ENCODE results near the gene DEFB113.

DEFB113 gene

DNA sequence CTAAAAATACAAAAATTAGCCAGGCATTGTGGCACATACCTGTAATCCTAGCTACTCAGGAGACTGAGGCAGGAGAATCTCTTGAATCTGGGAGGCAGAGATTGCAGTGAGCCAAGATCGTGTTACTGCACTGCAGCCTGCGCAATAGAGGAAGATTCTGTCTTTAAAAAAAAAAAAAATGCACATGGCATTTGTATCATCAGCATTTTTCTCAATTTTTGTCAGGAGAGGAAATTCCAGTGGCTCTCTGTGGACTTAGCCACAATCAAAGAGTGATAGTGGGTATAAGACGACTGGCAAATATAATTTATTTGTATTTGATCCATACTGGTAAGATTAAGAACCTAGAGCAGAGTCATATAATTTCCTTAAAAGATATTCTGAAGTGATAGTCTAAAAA lies 34.0 kb downstream of the DEFB113 start:
- DNase-seq (ENCODE audit: low read depth), result no peak

DNA sequence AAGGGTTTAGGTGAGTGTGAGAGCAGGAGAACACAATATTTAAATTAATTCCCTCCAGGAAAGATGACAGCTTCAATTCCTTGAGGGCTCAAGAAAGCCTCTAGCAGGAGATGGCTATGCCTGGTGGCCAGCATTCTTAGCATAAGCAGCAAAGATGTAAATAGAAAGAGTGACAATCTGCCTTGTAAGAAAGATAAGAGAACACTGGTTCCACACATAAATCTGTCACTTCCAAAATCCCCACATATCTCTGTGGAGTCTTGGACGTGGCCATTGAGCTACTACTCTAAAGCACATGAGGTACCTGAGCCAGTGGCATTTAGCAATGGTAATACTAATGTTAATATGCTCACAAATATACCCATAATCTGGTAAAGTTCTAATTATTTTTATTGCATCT lies 34.7 kb downstream of the DEFB113 start:
- no peak for DNase-seq (ENCODE audit: low read depth)

DNA sequence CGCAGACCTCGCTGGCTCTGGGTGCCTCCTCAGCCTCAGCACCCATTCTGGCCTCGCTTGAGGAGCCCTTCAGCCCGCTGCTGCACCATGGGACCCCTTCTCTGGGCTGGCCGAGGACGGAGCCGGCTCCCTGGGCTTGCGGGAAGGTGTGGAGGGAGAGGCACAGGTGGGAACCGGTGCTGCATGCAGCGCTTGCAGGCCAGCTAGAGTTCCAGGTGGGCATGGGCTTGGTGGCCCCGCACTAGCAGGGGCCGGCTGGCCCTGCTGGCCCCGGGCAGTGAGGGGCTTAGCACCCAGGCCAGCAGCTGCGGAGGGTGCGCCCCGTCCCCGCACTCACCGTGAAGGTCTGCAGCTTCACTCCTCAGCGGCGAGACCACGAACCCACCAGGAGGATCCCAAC lies 35.9 kb downstream of the DEFB113 start:
- no peak for DNase-seq (ENCODE audit: low read depth)

DNA sequence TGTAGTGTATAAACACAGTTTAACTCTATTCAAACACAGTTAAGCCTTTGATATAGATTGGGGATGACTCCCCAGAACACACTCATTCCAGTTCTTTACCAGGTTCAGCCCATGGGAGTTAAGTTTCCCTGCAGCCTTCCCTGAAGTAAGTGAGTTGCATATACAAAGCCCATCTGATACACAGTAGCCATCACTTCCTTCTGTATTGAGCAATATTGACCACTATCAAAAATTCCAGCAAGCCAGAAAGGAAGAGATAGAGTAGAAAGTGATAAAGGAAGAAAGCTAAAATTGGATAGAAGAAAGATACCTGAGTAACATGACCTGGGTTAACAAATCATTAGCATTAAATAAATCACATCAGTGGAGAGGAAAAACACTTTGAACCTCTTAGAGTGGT lies 40.1 kb downstream of the DEFB113 start:
- DNase-seq (ENCODE audit: low read depth), result no peak

DNA sequence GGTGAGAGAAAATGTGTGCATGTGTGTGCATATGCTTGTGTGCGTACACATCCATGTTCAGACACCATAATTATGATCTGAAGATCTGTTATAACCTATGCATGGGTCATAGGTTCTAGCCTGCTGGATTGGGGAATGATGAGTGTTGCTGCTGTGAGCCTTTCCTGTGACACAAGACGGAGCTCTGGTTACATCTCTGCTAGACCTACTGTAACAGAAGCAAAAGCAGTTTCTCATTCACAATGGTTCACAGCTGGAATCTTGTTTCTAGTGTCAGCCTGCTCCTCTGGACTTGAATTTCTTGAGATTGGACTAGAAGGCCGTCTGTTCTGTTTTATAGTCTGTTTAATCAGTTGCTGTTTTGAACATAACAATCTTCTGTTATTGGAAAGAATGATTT lies 45.6 kb downstream of the DEFB113 start:
- DNase-seq (ENCODE audit: low read depth), result no peak

DNA sequence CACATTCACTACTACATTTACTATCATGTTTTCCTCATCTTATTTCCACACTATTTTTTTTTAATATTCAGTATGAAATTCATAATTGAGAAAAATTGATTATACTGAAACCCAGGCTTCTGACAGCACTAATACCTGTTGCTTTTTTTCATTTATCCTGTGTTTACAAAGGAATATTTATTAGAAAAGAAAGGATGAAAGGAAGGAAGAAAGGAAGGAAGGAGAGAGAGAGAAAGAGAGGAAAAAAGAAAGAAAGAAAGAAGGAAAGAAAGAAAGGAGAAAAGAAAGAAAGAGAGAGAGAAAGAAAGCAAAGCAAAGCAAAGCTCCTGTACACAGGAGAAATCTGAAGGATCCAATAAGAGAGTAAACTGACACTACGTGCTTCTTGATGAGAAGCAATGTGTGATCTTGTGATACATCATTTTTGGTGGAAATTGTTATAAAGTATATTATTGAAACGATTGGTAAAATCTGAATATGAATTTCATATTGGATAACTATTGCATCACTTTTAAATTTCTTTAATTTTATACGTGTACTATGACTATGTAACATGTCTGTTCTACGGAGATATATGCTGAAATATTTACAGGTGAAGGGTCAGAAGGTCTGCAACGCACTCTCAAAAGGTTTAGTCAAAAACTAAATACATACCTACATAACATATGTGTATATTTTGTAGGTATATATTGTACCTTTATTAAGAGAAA lies 49.3 kb downstream of the DEFB113 start:
- DNase-seq (ENCODE audit: low read depth), result no peak

DNA sequence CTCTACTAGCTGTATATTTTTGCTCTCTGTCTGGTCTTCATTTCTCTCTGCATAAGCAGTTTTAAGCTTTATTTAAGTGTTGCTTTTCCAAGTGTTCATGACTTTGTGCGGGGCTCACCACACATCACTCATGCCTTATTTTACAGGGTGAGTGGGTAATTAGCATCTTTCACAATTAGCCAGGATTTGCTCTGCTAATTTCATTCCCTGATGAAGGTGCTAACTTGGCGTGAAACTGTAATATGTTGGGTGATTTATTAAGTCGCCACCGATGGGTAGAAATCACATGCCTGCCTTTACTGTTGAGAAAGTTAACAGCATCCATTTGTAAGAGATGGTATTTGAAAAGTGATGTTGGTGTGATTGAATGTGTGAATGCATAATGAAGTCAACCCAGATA lies 50.2 kb downstream of the DEFB113 start:
- DNase-seq (ENCODE audit: low read depth), result no peak

DNA sequence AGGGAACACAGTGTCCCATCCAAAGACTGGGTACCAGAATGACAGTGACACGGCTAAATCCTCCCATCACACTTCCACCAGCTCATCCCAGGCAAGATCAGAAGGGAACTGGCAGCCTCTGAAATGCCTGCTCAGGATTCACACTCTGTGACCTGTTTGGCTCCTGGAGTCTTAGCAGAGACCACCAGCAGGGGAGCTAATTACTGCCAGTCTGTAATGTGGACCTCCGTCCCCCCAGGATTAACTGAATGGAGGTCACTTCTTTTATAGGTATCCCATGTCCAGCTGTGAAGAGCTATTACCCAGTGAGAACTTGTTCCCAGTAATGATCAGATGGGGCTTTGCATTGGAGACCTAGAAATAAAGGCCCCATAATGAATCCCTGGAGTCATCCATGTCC lies 50.6 kb downstream of the DEFB113 start:
- no peak for DNase-seq (ENCODE audit: low read depth)

Data from GM04503 (cell line).